HG02642 (cell line): ENCODE results near the gene SLC29A1.
A peak's percentile ranks its signal among the peaks of the same experiment; 100 is the strongest.

Source experiments
- ATAC-seq: cut with Tn5 transposase; IDR thresholded peaks from one replicate; pipeline ENCODE4 v1.9.1; 2021; ENCODE audit warnings: mild to moderate bottlenecking; ENCODE audit not compliant: unreplicated experiment, poor library complexity

Gene SLC29A1

GRCh38 chr6:44251576-44252524 lies 28.5 kb downstream of the SLC29A1 start:
- no peak for ATAC-seq

GRCh38 chr6:44253307-44254101 lies 30.1 kb downstream of the SLC29A1 start:
- no peak for ATAC-seq

GRCh38 chr6:44254191-44255104 lies 31.1 kb downstream of the SLC29A1 start:
- no peak for ATAC-seq

GRCh38 chr6:44255105-44255808 lies 31.9 kb downstream of the SLC29A1 start:
- ATAC-seq: no peak

GRCh38 chr6:44255871-44256774 lies 32.7 kb downstream of the SLC29A1 start:
- no peak for ATAC-seq

- ATAC-seq: no peak
These were observed 33.3 kb downstream of the SLC29A1 start for GRCh38 chr6:44256775-44257024.

GRCh38 chr6:44257025-44257752 lies 33.8 kb downstream of the SLC29A1 start, which contains the start of gene SLC35B2:
TSS of gene SLC35B2 (minus strand) at chr6:44257528. CDS start at chr6:44257410, 118 bp downstream.
- peak; percentile 56 for ATAC-seq

- ATAC-seq: peak; percentile 11
These were observed 34.4 kb downstream of the SLC29A1 start for GRCh38 chr6:44257753-44258324.

GRCh38 chr6:44258325-44258863 lies 35.0 kb downstream of the SLC29A1 start:
- no peak for ATAC-seq

GRCh38 chr6:44258921-44259320 lies 35.5 kb downstream of the SLC29A1 start:
- ATAC-seq: no peak

- no peak for ATAC-seq
These were observed 36.6 kb downstream of the SLC29A1 start for GRCh38 chr6:44260011-44260410.

GRCh38 chr6:44260451-44261297 lies 37.3 kb downstream of the SLC29A1 start:
- ATAC-seq: no peak

GRCh38 chr6:44261581-44261980 lies 38.2 kb downstream of the SLC29A1 start:
- no peak for ATAC-seq

GRCh38 chr6:44262467-44263353 lies 39.3 kb downstream of the SLC29A1 start:
- no peak for ATAC-seq

GRCh38 chr6:44263354-44264100 lies 40.1 kb downstream of the SLC29A1 start:
- no peak for ATAC-seq
